ENCODE results near the gene ENGASE.
"Not testable (repeated sequence)": the region's sequence is repeated elsewhere in the genome, so short reads cannot be mapped to it uniquely, and the experiment has no call there.

Gene ENGASE, protein sequence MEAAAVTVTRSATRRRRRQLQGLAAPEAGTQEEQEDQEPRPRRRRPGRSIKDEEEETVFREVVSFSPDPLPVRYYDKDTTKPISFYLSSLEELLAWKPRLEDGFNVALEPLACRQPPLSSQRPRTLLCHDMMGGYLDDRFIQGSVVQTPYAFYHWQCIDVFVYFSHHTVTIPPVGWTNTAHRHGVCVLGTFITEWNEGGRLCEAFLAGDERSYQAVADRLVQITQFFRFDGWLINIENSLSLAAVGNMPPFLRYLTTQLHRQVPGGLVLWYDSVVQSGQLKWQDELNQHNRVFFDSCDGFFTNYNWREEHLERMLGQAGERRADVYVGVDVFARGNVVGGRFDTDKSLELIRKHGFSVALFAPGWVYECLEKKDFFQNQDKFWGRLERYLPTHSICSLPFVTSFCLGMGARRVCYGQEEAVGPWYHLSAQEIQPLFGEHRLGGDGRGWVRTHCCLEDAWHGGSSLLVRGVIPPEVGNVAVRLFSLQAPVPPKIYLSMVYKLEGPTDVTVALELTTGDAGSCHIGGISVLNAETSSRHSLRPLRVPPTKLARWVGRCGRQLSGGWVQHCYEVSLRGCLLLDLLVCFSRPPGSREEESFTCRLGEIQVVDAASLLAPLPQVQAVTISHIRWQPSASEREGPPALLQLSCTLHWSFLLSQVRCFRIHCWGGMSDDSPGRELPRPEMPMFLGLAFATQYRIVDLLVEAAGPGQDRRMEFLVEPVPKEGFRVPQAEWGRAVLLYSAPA

GRCh38 chr17:79074649-79075445 is at the start of gene ENGASE:
Gene ENGASE, plus strand, starts transcription at chr17:79074824. Its CDS starts 121 bp downstream, at chr17:79074945.
- peak; percentile 90 for FAIRE-seq
- peak; percentile 99 for DNase-seq (ENCODE audit: extremely low spot score, insufficient read length, low read depth)

DNA sequence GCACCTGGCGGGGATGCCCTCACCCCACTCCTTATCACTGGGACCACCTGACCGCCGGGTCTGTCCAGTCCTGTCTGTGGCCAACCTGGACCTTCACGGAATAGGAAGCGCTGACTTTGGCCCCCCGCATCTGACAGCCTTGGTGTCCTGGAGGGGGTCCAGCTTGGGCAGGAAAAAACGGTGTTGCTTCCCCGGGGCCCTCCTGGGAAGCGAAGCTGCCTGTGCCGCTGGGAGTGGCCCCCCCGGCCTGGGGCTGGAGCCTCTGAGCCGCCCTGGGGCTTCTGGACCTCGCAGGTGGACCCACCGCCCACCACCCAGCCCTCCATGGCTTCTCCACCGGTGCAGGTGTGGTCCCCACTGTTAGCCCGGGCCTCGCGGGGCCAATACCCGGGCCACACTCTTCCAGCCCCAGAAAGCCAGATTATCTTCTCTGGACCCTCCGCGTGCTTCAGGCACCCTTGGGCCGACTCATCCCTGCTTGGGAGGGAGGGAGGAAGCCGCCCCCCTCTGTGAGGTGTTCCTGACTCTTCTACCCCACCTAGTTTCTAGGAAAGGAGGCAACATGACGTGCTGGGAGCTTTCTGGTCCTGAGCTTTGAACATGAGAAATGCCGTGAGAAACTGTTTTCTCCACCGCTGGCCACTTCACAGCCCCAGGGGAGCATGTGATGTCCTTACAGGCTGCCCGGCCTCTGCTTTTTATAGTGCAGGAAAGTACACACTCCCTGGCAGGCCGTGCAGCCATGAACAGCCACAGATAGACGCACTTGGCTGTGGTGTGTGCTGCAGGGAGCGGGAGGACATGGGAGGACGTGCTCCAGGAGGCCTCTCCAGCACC is 49.5 kb upstream of the ENGASE start:
- FAIRE-seq (no peak), DNase-seq (ENCODE audit: extremely low spot score, insufficient read length, low read depth) (no peak)

GRCh38 chr17:79026376-79027273 is 48.0 kb upstream of the ENGASE start:
- FAIRE-seq (no peak), DNase-seq (ENCODE audit: extremely low spot score, insufficient read length, low read depth) (no peak)

DNA sequence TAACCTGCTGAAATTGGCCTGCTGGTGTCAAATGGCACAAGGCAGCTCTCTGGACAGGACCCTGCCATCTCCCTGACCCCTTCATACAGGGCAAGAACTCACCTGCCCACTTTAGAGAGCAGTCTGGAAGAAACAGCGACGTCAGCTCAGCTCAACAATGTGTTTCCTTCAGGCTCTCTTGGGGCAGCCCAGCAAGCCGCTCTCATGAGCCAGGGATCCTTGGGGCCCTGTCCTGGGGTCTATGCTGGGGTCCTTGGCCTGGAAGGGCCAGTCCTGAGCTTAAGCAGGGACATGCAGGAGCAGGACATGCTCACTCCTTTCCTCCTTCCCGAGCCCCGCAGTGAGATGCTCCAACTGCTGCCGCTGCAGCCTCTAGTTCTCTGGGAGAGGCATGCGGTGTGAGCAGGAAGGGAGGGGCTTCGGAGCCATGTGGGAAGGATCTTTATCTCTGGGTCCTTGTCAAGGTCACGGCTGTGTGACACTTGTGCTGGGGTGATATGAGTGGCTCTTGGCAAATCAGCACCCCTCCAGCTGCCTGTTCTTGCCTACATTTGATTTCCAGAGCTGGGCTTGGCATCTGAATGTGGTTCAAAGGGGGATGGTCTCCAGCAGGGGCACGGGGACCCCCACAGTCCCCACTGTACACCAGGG is 47.2 kb upstream of the ENGASE start:
- no peak for FAIRE-seq
- DNase-seq (ENCODE audit: extremely low spot score, insufficient read length, low read depth): no peak

GRCh38 chr17:79027925-79028491 is 46.6 kb upstream of the ENGASE start:
- FAIRE-seq: no peak
- DNase-seq (ENCODE audit: extremely low spot score, insufficient read length, low read depth): no peak

DNA sequence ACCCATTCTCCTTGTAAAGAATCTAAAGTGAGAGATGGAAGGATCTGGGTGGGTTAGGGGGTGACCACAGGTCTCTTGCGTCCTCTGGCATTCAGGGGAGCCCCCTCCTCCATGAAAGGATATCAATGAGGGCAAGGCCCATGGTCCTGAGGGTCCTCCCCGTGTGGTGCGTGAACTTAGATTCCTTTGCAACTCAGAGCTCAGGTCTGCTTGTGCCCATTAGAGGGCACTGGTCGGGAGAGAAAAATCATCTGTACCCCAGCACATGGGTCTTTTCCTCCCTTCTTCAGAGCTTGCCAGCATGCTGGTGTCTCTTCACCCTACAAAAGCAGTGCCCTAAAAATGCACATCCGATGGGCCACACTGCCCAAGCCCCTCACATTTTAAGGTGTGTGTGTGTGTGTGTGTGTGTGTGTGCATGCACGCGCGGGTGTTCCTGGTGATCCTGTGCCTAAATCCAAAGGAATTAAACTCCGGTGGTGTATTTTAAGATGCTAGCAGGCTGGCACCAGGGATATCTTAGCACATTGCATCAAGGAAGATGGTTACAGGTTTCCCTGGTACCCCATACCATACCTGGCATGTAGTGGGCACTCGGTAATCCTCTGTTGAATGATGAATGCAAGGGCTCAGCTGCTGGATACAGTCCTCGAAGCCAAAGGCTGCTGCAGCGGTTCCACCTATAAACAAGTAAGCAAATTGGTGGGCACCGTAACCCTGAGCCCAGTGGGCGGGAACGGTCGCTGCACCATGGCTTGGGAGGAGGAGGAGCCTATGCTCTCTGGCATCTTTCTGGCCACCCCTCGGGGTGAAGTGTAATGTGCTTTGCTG is 45.9 kb upstream of the ENGASE start:
- FAIRE-seq (no peak), DNase-seq (ENCODE audit: extremely low spot score, insufficient read length, low read depth) (no peak)

DNA sequence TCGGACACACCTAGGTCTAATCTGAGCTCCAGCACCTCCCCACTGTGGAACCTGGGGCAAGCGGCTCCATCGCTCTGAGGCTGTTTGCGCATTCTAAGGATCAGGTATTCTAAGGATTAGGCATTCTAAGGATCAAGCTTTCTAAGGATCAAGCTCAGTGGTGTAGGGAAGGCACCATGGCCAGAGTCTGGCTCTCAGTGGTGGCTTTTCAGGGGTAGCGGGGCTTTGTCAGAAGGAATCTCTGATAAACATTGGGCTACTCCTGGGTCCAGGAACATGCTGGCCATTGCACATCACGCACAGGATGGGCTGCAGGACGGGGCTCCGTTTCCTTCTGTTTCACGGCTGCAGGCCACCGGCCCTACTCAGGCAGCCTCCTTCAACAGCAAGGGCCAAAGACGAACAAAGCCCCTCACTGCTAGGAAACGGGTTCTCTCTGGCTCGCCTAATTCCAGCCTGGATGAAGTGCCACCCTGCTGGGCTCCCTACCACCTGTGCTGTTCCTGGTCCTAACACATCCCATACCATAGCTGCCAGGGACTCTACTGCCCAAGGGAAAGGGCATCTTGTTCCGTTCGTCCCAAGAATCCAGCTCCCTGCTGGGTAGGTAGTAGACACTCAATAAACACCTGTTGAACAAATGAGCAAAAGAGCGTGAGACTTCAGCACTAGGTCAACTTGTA is 45.2 kb upstream of the ENGASE start:
- DNase-seq (ENCODE audit: extremely low spot score, insufficient read length, low read depth): no peak
- no peak for FAIRE-seq

GRCh38 chr17:79030636-79031035 is 44.0 kb upstream of the ENGASE start:
- not testable (repeated sequence) for DNase-seq (ENCODE audit: extremely low spot score, insufficient read length, low read depth); FAIRE-seq

GRCh38 chr17:79031996-79032875 is 42.4 kb upstream of the ENGASE start:
- DNase-seq (ENCODE audit: extremely low spot score, insufficient read length, low read depth): no peak
- no peak for FAIRE-seq

- DNase-seq (ENCODE audit: extremely low spot score, insufficient read length, low read depth) (no peak), FAIRE-seq (no peak)
These were observed 41.5 kb upstream of the ENGASE start for GRCh38 chr17:79033046-79033616.

DNA sequence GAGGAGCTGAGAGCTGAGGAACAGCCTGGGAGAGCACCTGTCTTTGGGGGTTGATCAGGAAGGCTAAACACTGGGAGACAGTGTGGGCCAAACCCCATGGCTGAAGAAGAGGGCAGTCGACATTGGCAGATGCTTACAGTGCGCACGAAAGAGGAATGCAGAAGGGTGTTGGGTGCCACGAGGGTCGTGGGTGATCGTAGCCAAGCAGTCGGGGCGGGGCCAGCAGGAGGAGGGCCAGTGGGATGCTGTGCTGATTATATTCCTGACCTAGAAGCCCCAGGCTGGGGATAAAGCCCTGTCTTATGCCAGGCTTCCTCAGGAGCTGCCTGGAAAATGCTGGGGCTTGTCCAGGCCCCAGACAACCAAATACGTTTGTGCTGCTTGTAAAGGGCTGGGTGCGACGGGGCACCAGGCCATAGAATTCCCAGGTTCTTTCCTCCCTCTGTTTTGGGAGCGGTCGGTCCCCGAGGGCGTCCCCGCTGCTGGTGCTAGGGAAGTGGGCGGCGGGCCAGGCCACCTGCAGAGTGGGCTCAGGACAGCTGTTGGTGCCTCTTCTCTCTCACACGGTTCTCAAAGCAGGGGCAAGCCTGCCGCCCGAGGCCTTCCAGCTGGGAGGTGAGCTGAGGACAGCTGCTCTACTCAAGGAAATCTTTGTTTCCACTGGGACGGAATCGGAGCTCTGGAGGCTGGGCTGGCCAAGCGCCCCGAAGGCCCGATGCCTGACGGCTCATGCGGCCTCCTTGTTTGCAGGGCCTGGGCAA is 40.7 kb upstream of the ENGASE start:
- no peak for DNase-seq (ENCODE audit: extremely low spot score, insufficient read length, low read depth)
- no peak for FAIRE-seq

- FAIRE-seq: no peak
- DNase-seq (ENCODE audit: extremely low spot score, insufficient read length, low read depth): no peak
These were observed 39.6 kb upstream of the ENGASE start for GRCh38 chr17:79034931-79035485.

GRCh38 chr17:79035686-79036085 is 38.9 kb upstream of the ENGASE start:
- no peak for DNase-seq (ENCODE audit: extremely low spot score, insufficient read length, low read depth)
- no peak for FAIRE-seq

- no peak for DNase-seq (ENCODE audit: extremely low spot score, insufficient read length, low read depth)
These were observed 38.4 kb upstream of the ENGASE start for GRCh38 chr17:79036181-79036580.

More at GRCh38 chr17:79036181-79036580, 38.4 kb upstream of the ENGASE start:
- no peak for FAIRE-seq

Data from GM18507 (cell line).